Chondrocyte (in vitro differentiated cells): Measurements from ENCODE around the gene AKAP12. TPM values are rescaled to one million over a fixed set of nuclear protein-coding genes. Genes with fewer than 3 reads are reported as not detected.
A peak's percentile ranks its signal among the peaks of the same experiment; 100 is the strongest.
"Not testable (repeated sequence)": the region's sequence is repeated elsewhere in the genome, so short reads cannot be mapped to it uniquely, and the experiment has no call there.

Experiments
- DNase-seq: peaks from one replicate; pipeline ENCODE4 v3.0.0; 2021; ENCODE audit warnings: mixed read lengths, low spot score
- H3K27ac Mint-ChIP-seq: one replicate; pipeline ENCODE4 v1.8.0; 2021; ENCODE audit warnings: mild to moderate bottlenecking, moderate library complexity, mixed read lengths; ENCODE audit not compliant: unreplicated experiment
- H3K27me3 Mint-ChIP-seq: 2 replicates; pipeline ENCODE4 v1.8.0; 2021; ENCODE audit warnings: low read depth, mixed read lengths
- H3K36me3 Mint-ChIP-seq: 2 replicates; pipeline ENCODE4 v1.8.0; 2021; ENCODE audit warnings: low read depth, mixed read lengths
- H3K4me1 Mint-ChIP-seq: 2 replicates; pipeline ENCODE4 v1.8.0; 2021; ENCODE audit warnings: low read depth, mild to moderate bottlenecking, mixed read lengths
- H3K4me3 Mint-ChIP-seq: one replicate; pipeline ENCODE4 v1.8.0; 2021; ENCODE audit warnings: mild to moderate bottlenecking, moderate library complexity, mixed read lengths; ENCODE audit not compliant: unreplicated experiment
- H3K9me3 Mint-ChIP-seq: 2 replicates; pipeline ENCODE4 v1.8.0; 2021; ENCODE audit warnings: low read depth, mixed read lengths
- CTCF ChIP-seq: fragments of 200-600 bp; sonication (generic); IDR thresholded peaks from 2 replicates; pipeline ENCODE4 v1.5.0; 2021; ENCODE audit warnings: antibody characterized with exemption, mild to moderate bottlenecking, moderate library complexity
- total RNA-seq: library from RNA; stranded (reverse); gene quantifications from 3 replicates; pipeline ENCODE4 v1.2.1, GENCODE V29; 2021

The AKAP12 gene
- total RNA-seq, 1 donor from 2014 or later, result 176 TPM

DNA sequence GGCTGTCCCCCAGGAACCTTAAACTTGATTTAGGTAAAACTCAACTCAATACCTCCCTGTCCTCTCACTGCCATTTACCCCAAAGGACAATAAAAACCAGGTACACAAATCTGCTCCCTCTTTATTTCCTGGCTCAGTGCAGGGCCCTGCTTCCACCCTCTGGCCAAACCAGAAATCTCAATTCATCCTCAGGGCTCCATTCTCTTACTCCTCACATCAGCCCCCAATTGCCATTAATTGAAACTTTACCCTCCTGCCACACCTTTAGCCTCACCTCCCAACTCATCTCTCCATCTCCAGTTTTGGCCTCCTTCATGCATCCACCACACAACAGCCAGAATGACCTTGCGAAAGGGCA is 141.1 kb downstream of the AKAP12 start:
- Mint-ChIP-seq H3K4me1 (peaks cover 32% of the 10 kb centered on the region), H3K4me3 (no peak overlapping the region), H3K27ac (no peak overlapping the region), H3K27me3 (no peaks in the 10 kb centered on the region), H3K9me3 (peaks cover 3% of the 10 kb centered on the region), H3K36me3 (no peaks in the 10 kb centered on the region)
- no peak for TF ChIP-seq CTCF
- no peak for DNase-seq

DNA sequence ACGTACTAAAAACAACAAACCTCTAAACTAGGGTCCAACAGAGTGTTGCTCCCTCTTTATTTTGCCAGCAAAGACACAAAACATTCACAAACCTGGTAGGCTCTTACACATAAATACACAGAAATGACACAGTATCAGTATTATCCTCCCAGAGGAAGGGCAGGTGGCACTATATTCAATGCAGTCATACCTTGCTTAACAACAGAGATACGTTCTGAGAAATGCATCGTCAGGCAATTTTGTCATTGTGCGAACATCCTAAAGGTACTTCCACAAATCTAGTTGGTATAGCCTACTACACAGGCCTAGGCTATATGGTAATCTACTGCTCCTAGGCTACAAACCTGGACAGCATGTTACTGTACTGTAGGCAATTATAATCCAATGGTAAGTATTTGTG is 142.0 kb downstream of the AKAP12 start:
- no peaks in the 10 kb centered on the region for H3K27me3 Mint-ChIP-seq
- H3K9me3 Mint-ChIP-seq, result no peaks in the 10 kb centered on the region
- peaks cover 23% of the 10 kb centered on the region for H3K4me1 Mint-ChIP-seq
- DNase-seq, result no peak
- no peaks in the 10 kb centered on the region for H3K36me3 Mint-ChIP-seq
- no peak overlapping the region for H3K4me3 Mint-ChIP-seq
- H3K27ac Mint-ChIP-seq, result no peak overlapping the region
- no peak for TF ChIP-seq CTCF

- not testable (repeated sequence) for H3K27ac Mint-ChIP-seq, H3K36me3 Mint-ChIP-seq
- H3K4me1 Mint-ChIP-seq, result peaks cover 27% of the 10 kb centered on the region
Measured at GRCh38 chr6:151382631-151383030, 142.9 kb downstream of the AKAP12 start.

DNA sequence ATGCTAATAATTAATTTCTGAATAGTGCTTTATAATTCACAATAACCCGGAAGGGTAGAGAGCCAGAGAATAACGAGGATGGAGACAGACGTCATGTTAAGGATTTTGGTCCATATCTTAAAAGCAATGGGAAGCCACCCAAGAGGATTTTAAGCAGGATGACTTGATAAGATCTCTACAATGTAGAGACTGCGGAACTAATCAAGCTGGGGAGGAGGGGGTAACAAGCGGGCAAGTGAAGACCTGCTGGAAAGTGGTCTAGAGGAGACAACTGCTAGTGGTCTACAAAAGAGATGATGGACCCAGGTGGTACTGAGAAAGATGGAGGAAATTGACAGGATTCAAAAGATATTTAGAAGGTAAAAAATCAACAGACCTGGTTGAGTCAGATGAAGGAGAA is 144.4 kb downstream of the AKAP12 start:
- H3K4me3 Mint-ChIP-seq, result no peak overlapping the region
- DNase-seq, result no peak
- TF ChIP-seq CTCF, result no peak
- H3K27me3 Mint-ChIP-seq, result no peaks in the 10 kb centered on the region
- H3K9me3 Mint-ChIP-seq, result no peaks in the 10 kb centered on the region
- H3K36me3 Mint-ChIP-seq, result no peaks in the 10 kb centered on the region
- peaks cover 34% of the 10 kb centered on the region for H3K4me1 Mint-ChIP-seq
- H3K27ac Mint-ChIP-seq, result no peak overlapping the region

More at GRCh38 chr6:151382631-151383030, 142.9 kb downstream of the AKAP12 start:
- H3K9me3 Mint-ChIP-seq, DNase-seq, H3K27me3 Mint-ChIP-seq, H3K4me3 Mint-ChIP-seq: not testable (repeated sequence)

DNA sequence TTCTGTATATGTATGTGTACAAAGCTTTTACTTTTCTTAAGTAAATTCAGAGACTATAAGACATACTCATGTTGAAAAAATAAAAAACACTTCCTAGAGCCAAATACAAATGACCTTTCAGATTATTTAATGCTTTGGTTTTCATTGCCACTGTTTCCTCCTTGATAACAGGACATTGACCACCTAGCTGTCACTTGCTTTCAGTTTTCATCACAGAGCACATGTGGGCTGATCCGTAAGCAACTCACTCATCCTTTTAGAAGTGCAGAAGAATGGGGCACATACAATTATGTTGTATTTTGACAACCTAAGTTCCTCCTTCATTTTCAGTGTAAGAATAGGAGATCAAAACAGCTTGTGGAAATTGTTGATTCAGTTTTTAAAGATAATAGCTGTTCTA is 145.4 kb downstream of the AKAP12 start:
- Mint-ChIP-seq H3K27me3 (no peaks in the 10 kb centered on the region), H3K9me3 (no peaks in the 10 kb centered on the region), H3K36me3 (no peaks in the 10 kb centered on the region), H3K27ac (no peak overlapping the region), H3K4me3 (no peak overlapping the region), H3K4me1 (peaks cover 31% of the 10 kb centered on the region)
- no peak for TF ChIP-seq CTCF
- DNase-seq, result no peak

DNA sequence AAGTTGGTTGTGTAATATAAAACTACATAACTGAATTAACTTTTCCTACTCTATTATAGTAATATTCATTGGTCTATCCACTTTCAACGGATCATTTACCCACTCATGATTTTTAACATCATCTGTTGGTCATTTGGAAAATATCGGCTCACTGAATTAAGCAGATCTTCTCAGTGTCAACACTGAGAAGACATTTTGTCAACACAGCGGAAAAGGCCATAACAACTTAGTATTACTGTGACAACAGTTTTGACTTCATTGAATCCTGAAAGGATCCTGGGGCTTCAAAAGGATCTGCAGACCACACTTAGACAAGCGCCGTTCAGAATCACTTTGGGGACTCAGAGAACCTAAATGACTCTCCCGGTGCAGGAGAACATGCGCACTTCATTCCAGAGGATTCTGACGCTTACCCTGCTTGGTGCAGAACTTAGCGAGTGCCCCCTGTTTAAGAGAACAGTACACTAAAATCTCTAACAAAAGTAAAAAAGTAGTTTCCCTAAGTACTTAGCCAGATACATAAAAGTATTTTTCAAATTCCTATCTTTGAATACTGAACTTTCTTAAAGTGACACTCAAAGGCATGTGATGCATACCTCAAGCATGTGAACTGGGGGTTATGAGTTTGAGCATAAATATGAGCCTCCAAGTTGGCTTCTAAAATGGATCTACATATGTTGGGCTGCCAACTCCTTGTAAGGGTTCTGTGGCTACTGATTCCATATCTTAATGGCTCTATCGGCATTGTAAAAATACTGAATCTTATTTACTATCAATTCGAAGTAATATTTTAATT is 147.6 kb downstream of the AKAP12 start:
- Mint-ChIP-seq H3K4me3 (no peak overlapping the region), H3K27me3 (no peaks in the 10 kb centered on the region), H3K9me3 (no peaks in the 10 kb centered on the region), H3K4me1 (peaks cover 29% of the 10 kb centered on the region), H3K27ac (peak overlapping the region; percentile 85), H3K36me3 (no peaks in the 10 kb centered on the region)
- no peak for TF ChIP-seq CTCF
- DNase-seq, result no peak
